Retinal pigment epithelial cell (primary cell): ENCODE data around the gene RNU4-1.
"Not testable (repeated sequence)": the region's sequence is repeated elsewhere in the genome, so short reads cannot be mapped to it uniquely, and the experiment has no call there.

Source experiments
- DNase-seq: peaks from one replicate; pipeline ENCODE4 v3.0.0-alpha.2; 2010; ENCODE audit warnings: low read depth
- H3K4me3 ChIP-seq: 2 replicates; pipeline ENCODE4 v1.5.1; 2011; ENCODE audit warnings: mild to moderate bottlenecking, low read length, control low read depth, moderate library complexity
- TF ChIP-seq, protein P1 (sequence below): conservative IDR thresholded peaks from 2 replicates; pipeline ENCODE4 v1.5.1; 2011; ENCODE audit warnings: low read depth, low read length, control low read depth, inconsistent platforms

Gene RNU4-1

DNA sequence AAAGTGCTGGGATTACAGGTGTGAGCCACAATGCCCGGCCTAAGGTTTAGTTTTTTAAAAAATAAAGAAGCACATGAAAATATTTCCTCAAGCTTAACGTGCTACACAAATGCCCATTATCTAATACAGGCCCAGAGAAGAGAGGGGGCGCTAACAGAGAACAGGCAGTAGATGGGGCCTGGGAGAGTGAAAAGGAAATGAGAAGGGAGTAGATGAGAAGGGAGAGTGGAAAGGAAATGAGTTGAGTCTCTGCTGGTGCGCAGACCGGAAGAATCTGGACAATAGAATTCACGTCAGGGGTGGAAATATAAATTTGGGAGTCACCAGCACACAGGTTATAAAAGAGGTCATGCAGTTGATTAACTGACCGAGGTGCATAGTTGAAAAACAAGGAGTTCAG is 38.2 kb downstream of the RNU4-1 start:
- H3K4me3 ChIP-seq = no peak overlapping the region
- no peak for DNase-seq
- TF ChIP-seq, protein P1, sequence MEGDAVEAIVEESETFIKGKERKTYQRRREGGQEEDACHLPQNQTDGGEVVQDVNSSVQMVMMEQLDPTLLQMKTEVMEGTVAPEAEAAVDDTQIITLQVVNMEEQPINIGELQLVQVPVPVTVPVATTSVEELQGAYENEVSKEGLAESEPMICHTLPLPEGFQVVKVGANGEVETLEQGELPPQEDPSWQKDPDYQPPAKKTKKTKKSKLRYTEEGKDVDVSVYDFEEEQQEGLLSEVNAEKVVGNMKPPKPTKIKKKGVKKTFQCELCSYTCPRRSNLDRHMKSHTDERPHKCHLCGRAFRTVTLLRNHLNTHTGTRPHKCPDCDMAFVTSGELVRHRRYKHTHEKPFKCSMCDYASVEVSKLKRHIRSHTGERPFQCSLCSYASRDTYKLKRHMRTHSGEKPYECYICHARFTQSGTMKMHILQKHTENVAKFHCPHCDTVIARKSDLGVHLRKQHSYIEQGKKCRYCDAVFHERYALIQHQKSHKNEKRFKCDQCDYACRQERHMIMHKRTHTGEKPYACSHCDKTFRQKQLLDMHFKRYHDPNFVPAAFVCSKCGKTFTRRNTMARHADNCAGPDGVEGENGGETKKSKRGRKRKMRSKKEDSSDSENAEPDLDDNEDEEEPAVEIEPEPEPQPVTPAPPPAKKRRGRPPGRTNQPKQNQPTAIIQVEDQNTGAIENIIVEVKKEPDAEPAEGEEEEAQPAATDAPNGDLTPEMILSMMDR = peak; percentile 14

DNA sequence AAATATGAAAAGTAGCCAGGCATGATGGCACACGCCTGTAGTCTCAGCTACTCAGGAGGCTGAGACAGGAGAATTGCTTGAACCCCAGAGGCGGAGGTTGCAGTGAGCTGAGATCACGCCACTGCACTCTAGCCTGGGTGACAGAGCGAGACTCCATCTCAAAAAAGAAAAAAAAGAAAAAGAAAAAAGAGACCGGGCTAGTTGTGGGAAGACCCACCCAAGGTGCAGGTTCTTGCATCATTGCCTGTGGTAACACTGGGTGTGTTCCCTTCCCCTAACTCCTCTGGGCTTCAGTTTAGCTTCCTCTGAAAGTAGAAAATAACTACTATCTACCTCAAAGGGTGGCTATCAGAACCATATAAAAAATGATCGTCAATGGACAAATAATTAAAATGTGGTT is 39.7 kb downstream of the RNU4-1 start:
- not testable (repeated sequence) for DNase-seq, H3K4me3 ChIP-seq

DNA sequence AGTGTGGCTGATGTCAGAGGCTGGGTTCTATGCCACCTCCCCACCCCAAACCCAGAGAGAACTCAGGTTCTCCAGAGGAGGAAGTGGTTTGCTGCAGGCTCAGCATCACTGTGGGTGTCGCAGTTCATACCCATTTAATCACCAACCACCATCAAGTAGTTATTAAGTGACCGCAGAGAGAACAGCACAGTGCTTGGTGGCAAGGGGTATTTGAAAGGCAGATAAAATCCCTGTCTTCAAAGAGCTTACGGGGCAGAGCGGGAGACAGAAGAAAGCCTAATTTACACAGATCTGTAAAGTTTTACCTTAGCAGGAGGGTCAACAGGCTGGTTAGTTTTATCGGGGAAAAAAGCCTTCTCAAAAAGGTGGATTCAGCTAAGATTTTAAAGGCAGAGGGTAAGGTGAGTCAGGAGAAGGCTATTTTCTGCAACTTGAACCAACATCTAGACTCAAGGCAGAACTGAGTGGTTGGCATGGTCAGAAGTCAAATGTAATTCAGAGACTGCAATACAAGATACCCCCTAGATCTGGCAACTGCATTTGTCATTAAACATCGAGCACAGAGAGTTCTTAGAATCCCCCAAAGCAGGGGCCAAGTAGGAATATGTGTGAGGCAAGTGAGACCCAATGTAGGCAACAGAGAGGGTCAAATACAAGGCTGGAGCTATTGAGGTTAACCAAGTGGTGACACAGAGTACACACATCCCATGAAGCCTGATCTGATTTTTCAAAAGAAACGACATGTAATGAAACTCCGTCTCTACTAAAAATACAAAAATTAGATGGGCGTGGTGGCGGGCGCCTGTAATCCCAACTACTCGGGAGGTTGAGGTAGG is 40.7 kb downstream of the RNU4-1 start:
- DNase-seq = no peak
- TF ChIP-seq, protein P1 = no peak
- no peak overlapping the region for H3K4me3 ChIP-seq

DNA sequence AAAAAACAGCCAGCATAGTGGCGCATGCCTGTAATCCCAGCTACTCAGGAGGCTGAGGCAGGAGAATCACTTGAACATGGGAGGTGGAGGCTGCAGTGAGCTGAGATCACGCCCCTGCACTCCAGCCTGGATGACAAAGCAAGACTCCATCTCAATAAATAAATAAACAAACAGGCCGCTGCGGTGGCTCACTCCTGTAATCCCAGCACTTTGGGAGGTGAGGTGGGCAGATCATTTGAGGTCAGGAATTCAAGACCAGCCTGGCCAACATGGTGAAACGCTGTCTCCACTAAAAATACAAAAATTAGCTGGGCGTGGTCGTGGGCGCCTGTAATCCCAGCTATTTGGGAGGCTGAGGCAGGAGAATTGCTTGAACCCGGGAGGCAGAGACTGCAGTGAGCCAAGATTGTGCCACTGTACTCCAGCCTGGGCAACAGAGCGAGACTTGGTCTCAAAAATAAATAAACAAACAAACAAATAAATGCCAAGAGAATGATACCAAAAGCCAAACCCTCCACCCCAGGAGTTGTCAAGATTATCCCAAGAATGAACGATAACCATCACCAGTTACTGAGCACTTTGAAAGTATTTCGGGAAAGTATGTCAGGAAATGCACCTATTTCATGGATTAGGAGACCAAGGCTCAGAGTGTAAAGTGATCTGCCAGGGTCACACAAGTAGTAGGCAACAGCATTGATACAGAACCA is 41.5 kb downstream of the RNU4-1 start:
- not testable (repeated sequence) for DNase-seq, H3K4me3 ChIP-seq

DNA sequence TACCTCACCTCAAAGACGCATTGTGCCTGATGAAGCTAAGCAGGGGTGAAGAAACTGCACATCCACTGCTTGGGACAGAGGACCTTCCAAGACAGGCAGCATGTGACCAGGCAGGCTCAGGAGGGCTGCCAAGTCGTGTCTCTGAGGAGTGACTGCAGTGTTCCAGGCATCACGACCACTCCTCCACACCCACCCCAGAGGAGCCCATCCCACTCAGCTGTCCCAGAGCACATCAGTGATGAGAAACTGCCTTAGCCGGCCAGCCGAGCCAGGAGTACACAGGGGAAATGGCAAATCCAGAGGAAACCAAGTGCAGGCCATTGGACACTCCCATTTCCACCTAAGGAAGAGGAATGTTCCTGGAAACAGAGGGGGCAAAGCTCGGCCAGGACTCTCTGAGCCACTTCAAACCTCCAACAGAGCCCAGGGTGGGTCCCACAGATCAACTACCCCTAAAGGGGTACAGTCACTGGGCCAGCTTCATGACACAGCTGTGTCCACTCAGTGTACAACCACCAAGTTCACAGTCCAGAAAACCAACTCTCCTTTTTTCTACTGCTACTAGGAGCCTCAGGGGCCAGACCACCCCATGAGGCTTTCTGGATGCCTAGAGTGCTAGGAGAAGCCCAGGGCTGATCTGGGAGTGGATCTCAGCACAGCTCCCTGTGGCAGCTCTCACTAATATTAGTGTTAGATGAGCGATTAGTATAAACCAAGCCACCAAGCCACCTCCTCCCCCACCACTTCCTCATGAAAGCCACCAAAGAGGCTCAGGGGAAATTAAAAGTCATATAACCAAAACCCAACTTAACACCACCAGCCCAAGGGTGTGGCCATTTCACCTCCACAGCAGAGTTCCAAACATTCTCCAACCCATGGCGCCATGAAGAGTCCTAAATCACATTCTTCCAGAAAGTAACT is 42.9 kb downstream of the RNU4-1 start:
- no peak for DNase-seq
- TF ChIP-seq, protein P1 = no peak
- H3K4me3 ChIP-seq = no peak overlapping the region

DNA sequence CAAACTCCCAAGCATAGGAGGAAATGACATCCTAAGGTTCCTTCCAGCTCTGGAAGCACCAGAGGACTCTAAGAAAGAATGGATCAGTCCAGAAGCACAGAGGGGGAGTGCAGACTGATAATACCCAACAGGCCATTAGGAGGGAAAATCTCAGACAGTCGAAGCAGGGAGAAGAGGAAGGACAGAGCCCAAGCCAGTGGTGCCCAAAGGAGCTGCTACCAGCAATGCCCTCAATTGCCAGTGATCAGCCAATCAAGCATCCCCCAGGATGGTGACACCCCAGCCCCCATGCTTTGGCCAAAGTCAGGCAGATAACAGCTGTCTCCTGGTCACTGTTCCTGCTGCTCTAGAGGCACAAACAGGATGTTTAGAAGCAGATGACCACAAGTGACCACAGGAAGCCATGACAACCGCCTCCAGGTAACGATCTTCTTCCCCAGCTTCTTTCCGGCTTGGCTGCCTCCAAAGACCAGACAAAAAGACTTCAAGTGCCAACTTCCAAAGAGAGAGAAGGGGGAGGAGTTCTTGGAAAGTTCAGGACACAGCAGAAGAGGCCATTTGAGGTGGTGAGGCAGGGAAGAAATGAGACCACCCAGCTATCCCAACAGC is 43.7 kb downstream of the RNU4-1 start:
- TF ChIP-seq, protein P1 = no peak
- H3K4me3 ChIP-seq = no peak overlapping the region
- no peak for DNase-seq

DNA sequence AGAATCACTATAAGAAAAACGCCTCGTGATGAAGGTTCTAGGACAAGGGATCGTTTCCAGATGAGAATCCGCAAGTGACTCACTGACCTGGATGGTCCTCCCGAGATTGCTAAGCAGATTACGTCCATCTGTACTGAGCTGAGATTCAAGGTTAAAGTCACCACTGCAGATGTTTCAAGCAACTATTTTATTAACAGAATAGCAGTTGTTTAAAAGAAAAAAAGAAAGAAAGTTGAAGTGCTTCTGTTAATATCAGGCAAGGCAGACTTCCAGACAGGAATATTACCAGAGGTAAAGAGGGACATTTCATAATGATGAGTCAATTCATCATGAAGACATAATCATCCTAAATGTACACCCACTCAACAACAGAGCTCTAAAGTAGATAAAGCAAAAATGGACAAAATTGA is 45.4 kb downstream of the RNU4-1 start:
- DNase-seq = no peak
- H3K4me3 ChIP-seq = no peak overlapping the region
- TF ChIP-seq, protein P1 = no peak
